ENCODE data around the gene PEX10.
A peak's percentile ranks its signal among the peaks of the same experiment; 100 is the strongest.

The PEX10 gene

DNA sequence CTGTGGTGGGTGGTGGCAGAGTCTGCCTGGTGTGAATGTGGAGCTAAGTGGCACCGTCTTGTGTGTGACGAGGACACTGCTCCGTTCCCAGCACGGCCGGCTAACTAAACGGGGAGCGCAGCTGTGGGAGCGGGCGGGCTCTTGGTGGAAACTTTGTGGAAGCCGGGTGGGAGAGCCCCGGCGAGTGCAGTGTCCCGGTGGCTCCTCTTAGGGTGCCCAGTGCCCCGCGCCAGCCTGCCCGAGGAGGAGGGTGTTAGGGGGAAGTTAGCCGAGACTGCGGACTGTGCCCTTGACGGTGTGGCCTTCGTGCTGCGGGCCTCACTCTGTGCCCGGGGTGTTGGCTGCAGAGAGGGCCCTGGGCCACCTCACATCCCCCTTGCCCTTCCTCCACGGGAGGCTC, 9.9 kb downstream of the PEX10 start:
- no peak for DNase-seq

GRCh38 chr1:2400950-2401649, 11.3 kb downstream of the PEX10 start:
- DNase-seq: no peak

DNA sequence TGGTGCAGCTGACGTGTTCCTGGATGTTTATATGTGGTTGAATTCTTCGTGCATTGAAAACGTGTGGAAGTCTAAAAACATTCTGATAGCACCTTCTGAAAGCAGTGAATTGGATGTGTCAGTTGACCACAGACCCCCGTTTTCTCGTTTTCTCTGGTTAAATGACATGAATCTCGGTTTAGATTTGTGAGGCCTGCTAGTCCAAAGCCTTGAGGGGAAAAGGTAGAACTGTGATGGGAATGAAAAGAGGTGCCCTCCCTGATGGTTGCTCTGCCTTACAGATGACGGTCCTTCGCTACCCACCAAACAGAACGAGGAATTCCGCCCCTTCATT, 11.8 kb downstream of the PEX10 start:
- no peak for DNase-seq

DNA sequence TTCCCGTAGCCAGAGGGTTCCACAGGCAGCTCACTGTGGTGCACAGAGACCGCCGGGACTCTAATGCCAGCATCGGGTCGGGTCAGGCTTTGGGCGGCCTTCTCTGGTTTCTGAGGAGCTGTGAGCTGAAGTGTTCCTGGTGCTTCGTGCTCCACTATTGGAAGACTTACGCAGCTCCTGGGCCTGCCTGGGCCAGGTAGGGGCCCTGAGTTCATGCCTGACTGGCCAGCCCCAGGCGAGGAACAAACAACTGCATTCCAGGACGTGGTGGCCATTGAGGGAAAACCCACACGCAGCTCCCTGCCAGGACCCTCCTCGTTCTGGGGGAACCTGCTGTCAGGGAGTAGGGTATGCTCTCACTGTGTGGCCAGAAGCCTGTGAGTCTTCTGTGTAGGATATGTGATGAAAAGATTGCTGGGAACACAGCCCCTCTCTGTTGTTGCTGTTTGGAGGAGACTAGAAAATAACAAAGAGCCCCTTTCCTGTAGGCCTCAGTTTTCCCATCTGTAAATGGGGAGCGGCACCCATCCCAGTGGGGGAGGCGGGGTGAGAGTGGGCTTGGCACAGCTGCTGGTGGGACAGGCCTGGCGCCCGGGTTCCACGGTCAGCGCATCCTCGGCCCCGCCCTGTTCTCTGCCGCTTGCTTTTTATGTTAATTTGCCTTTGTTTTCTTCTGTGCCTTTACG, 12.3 kb downstream of the PEX10 start:
- DNase-seq: no peak

DNA sequence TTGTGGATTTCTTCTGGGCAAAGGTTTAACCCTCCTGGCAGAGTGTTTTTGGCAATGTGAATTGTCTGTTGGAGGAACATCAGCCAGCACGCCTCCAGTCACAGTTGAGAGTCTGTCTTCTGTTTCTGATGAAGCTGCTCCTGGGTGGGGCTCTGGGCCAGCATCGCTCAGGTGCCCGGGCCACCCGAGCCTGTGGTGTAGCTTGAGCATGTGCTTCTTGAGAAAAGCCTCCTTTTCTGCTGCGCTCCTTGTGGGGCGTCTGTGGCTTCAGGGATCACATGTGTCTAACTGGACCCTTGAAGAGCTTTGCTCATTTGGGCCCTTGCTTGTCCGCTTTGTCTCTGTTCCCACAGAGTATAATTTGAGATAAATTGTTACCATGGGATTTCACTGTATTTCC, 13.5 kb downstream of the PEX10 start:
- no peak for DNase-seq

- no peak for DNase-seq
Measured at GRCh38 chr1:2397007-2397679, 15.2 kb downstream of the PEX10 start.

GRCh38 chr1:2396476-2396875, 15.9 kb downstream of the PEX10 start:
- DNase-seq: no peak

- no peak for DNase-seq
Measured at GRCh38 chr1:2396059-2396458, 16.3 kb downstream of the PEX10 start.

DNA sequence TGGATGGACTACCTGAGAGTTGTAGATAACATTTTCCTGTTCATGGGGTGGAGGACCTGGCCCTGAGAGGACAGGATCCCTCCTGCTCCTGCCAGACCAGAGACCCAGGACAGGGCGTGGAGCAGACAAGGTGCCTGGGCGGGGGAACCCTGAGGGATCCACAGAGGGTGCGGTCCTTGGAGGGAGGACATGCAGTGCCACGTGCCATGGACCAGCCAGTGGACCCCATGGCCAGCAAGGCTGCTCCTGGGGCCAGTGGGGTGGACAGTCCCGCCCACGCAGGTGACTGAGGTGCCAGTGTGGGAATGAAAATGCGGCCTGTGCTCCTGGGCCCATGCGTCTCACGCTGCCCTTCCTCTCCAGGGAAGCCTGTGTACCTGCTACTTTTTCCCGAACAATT, 17.1 kb downstream of the PEX10 start:
- DNase-seq: no peak

DNA sequence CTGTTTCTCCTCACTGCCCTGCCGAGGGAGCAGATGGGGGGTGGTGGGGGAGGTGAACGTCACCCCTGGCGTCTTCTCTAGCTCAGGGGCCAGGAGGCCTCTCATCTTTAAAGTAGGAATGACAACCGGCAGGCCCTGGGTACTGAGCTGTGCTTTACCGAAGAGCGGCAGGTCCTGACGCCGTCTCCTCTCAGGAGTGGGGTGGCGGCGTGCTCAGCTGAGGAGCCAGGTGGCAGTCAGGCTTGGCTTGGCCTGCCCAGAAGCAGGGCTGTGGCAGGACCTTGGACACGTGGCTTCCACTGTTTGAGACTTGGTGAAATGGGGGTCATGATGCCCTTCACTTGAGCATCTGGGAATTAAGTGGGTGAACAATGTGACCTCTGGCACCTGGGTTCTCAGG, 17.6 kb downstream of the PEX10 start:
- DNase-seq: no peak

DNA sequence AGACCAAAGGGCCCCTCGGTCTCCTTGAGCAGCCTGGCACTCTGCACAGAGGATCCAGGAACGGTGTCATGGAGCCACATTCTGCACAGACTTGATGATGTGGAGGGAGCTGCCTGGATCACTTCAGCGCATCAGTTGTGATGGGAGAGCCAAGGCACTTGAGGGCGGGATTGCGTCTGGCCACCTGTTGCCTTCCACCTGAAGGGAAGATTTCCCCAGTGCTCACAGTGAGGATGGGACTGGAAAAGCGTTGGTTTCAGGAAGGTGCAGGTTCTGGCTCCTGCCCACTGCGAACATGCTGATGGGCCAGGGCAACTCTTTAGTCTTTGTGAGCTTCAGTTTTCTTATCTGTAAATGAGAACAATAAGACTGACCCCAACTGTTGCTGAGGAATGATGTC, 18.1 kb downstream of the PEX10 start:
- no peak for DNase-seq

GRCh38 chr1:2393471-2393877, 18.9 kb downstream of the PEX10 start:
- no peak for DNase-seq

DNA sequence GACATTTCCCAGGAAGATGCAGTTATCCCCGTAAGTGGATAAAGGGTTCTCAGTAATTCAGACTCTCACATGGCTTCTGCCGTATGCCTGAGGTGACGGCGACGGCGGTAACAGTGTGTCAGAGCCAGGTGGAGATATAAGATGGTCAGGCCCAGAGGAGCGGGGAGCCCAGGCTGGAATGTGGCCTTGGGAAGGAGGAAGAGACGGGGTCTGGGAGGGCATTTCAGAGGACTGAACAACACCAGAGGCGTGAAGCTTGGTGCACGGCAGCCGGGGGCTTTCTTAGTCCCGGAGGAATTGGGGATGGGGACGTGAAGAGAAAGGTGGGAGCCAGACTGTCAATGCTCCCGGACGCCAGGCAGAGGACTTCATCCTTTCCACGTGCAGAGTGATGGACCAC, 19.7 kb downstream of the PEX10 start:
- no peak for DNase-seq

GRCh38 chr1:2391931-2392509, 20.3 kb downstream of the PEX10 start:
- no peak for DNase-seq

DNA sequence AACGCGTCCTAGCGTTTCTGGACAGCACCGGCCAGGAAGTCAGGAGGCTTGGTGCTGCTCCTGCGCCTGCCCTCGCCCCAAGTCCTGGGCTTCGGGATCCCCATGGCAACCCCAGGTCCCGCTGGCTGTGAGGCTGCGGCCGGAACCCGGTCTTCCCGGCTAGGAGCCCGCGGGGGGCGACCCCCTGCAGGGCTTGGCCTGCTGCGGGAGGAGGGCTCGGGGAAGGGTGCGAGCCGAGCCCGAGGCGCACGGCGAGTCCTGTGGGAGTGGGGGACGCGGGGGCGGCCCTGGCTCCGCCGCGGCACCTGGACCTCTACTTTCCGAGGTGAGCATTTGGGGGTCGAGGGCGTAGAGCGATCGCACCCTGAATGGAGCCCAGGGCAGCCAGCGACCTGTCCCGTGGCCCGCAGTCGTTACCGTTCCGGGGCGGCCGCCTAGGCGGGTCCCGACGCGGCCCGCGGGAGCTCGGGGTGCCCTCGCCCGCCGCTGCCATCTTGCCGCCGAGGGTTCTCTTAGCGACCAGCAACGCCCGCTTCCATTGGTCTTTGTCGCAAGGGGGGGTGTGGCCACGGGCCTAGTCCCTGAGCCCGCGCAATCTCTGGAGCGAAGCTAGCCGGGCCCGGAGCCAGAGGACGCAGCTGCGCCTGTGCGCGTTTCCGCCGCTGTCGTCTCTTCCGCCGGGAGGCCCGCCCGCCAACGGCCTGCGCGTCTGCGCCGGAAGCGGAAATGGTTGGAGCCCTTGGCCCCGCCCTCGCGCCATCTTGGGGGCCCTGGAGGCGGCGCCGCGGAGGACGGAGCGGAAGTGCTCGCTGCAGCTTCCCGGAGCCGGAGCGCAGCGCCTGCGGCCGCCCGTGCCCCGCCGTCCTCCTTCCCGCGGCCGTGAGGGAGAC, 21.1 kb downstream of the PEX10 start, which contains the start of the genes MORN1 and RER1:
MORN1 (minus strand) TSS at position 514 of the 890 bp plus-strand sequence; CDS start at position 493, 21 bp downstream.
RER1 (plus strand) TSS at position 801 of the 890 bp plus-strand sequence. CDS start 3,950 bp downstream, outside the sequence.
- peak; percentile 99 for DNase-seq

DNA sequence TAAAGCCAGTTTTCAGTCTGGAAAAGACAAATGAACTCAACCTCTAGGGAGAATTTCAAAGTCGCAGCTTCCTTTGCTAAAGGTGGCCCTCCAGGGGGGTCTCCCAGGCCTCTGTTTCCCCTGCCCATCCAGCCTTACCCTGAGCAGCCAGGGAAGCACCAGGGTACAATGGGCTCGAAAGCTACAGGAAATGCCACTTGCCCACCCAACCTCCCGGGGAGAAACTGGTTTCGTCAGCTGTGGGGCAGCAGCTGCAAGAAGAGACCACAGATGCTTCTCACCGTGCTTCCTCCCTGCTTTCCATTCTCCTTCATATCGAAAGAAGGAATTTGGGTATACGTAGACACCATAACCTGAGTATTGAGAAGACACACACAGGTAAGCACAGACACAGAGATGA, 22.7 kb downstream of the PEX10 start:
- no peak for DNase-seq

DNA sequence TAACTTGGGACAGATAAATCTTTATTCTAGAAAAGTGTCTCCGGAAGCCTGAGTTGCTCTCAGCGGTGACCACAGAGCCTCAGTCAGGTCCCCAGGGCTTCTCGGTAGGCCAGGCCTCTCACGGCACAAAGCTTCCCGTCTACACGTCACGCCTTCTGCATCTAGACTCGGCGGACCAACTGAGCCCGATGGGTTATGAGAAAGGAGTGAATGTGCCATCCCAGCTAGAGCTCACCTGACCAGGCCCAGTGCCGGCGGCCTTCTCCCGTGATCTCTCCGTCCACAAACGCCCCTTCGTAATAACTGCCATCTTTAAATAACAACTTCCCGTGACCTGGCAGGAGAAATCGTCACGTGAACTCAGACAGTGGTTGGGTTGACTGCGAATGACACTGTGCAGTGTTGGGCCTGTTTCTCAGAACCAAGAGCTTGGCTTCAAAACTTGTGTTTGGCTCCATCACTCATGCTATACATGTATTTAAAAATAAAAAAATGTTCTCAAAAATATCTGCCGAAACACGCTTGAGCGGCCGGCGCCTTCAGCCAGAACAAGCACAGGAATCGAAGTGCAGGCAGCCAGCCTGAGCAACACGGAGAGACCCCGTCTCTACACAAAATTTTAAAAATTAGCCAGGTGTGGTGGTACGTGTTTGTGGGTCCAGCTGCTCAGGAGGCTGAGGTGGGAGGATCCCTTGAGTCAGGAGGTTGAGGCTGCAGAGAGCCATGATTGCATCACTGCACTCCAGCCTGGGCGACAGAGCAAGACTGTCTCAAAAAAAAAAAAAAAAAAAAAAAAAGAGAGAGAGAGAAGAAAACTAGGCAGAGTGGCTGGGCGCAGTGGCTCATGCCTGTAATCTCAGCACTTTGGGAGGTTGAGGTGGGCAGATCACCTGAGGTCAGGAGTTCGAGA, 24.1 kb downstream of the PEX10 start:
- no peak for DNase-seq

DNA sequence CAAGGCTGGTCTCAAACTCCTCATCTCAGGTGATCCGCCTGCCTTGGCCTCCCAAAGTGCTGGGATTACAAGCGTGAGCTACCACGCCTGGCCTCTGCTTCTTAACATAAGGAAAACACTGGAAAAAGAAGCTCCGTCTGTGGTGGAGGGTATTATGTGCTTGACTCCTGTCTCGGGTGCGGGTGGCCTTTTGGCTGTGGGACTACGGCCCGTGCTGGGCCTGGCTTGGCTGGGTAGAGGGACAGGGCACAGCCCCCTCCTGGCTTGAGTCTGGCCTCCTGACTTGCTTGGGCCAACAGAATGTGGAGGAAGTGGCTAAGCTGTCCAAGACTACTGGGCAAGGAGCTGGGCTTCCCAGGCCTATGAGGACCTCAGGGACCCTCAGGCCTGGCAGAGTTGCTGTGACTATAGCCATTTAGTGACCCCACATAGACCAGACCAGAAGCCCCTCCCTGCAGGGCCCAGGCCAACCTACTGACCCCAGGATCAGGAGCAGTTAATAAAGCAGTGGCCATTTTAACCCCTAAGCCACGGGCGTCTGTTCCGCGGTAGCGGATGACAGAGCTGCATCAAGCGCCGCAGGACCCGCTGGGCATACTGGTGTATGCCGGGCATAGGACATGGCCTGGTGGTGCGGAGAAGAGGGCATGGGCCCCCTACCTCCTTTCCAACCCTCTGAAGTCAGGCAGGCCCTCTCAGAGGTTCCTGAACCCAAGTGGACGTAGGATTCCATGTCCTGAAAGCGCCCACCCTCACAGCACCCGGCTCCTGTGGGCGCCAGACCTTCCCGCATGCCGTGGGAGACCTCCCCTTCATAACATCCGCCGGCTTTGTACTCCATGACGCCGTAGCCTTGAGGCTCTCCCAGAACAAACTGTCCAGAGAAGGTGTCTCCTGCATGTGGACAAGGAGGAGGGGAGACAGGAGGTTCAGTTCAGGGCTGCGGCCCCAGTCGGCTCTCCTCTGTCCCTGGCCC, 25.4 kb downstream of the PEX10 start:
- no peak for DNase-seq

DNA sequence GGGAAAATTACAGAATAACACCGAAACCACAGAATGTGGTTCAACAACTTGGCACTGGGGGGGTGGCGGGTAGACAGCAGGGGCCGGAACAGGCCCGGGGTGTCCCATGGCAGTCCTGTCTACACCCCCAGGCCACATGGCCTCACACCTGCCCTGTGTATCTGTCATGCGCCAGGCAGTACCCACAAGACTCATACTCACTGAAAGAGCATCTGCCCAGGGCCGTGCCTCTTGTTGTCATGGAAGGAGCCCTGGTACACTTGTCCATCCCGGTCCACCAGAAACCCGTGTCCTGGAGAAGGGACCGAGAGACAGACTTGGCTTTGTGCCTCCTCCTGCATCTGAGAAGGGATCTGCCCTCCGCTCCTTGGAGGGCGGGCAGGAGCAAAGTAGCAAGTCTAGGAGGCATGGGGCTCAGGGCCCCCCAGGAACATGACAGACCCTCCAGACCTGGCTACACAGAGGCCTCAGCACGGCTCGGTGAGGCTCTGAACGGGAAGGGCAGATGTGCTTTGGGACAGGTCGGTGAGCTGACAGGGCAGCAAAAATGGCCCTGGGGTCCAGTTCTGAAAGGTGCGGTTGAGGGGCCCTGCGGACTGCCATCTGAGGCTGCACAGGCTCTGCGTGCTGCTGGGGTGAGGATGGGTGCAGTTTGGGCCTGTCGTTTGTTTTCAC, 26.6 kb downstream of the PEX10 start:
- DNase-seq: no peak
